ENCODE data around the gene GALNT3.

Gene GALNT3

GRCh38 chr2:165793779-165794535 is at the start of gene GALNT3:
Gene GALNT3, minus strand, starts transcription at chr2:165794247. Its CDS starts 23,547 bp downstream, at chr2:165770700.
- peaks cover 25% of the 10 kb centered on the region for H3K36me3 ChIP-seq (ENCODE audit: control insufficient read depth, insufficient read depth, low read length)
- peak within 1 kb of the TSS; percentile 34 for H3K27ac ChIP-seq (ENCODE audit: low read depth, low read length)
- peak within 1 kb of the TSS; percentile 77 for H3K9ac ChIP-seq (ENCODE audit: low read depth, low read length)
- peaks cover 73% of the 10 kb centered on the region for H3K4me1 ChIP-seq (ENCODE audit: control insufficient read depth, insufficient read depth, low read length)
- H3K9me3 ChIP-seq (ENCODE audit: control insufficient read depth, insufficient read depth, low read length), result no peaks in the 10 kb centered on the region
- no peaks in the 10 kb centered on the region for H3K27me3 ChIP-seq (ENCODE audit: control insufficient read depth, insufficient read depth, low read length)
- H3K4me3 ChIP-seq (ENCODE audit: low read depth, low read length), result peak within 1 kb of the TSS; percentile 84

- no peak overlapping the region for H3K27ac ChIP-seq (ENCODE audit: low read depth, low read length)
- H3K4me1 ChIP-seq (ENCODE audit: control insufficient read depth, insufficient read depth, low read length), result peaks cover 51% of the 10 kb centered on the region
- H3K27me3 ChIP-seq (ENCODE audit: control insufficient read depth, insufficient read depth, low read length), result no peaks in the 10 kb centered on the region
- no peak overlapping the region for H3K4me3 ChIP-seq (ENCODE audit: low read depth, low read length)
- no peak overlapping the region for H3K9ac ChIP-seq (ENCODE audit: low read depth, low read length)
- no peaks in the 10 kb centered on the region for H3K36me3 ChIP-seq (ENCODE audit: control insufficient read depth, insufficient read depth, low read length)
- no peaks in the 10 kb centered on the region for H3K9me3 ChIP-seq (ENCODE audit: control insufficient read depth, insufficient read depth, low read length)
Observed at GRCh38 chr2:165843351-165843750, 49.3 kb upstream of the GALNT3 start.

DNA sequence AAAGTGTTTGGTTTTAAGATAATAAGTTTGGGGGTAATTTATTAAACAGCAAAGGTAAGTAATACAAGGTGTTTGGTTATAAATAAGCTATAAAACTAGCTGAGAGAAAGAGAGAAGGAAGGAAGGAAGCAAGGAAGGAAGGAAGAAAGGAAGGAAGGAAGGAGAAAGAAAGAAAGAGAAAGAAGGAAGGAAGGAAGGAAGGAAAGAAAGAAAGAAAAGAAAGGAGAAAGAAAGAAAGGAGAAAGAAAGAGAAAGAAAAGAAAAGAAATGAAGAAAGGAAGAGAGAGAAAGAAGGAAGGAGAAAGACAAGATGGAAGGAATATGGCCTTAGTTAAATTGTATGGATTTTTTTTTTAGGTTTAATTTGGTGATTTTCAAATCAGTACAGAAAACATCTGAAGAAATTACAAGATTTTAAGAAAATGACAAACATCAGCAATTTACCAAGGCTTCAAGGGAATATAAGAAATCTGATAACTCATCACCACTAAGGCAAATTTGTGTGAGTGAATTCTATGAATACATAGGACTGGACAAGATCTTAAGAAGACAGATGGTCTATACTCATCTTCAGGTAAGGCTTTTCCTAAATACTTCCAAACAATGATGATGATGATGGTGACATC is 46.4 kb upstream of the GALNT3 start:
- Histone ChIP-seq H3K27me3 (ENCODE audit: control insufficient read depth, insufficient read depth, low read length) (no peaks in the 10 kb centered on the region), H3K36me3 (ENCODE audit: control insufficient read depth, insufficient read depth, low read length) (no peaks in the 10 kb centered on the region), H3K27ac (ENCODE audit: low read depth, low read length) (no peak overlapping the region), H3K4me3 (ENCODE audit: low read depth, low read length) (no peak overlapping the region), H3K9ac (ENCODE audit: low read depth, low read length) (no peak overlapping the region), H3K4me1 (ENCODE audit: control insufficient read depth, insufficient read depth, low read length) (peaks cover 36% of the 10 kb centered on the region), H3K9me3 (ENCODE audit: control insufficient read depth, insufficient read depth, low read length) (no peaks in the 10 kb centered on the region)

- Histone ChIP-seq H3K27me3 (ENCODE audit: control insufficient read depth, insufficient read depth, low read length) (no peaks in the 10 kb centered on the region), H3K27ac (ENCODE audit: low read depth, low read length) (no peak overlapping the region), H3K9ac (ENCODE audit: low read depth, low read length) (no peak overlapping the region), H3K36me3 (ENCODE audit: control insufficient read depth, insufficient read depth, low read length) (no peaks in the 10 kb centered on the region), H3K4me3 (ENCODE audit: low read depth, low read length) (no peak overlapping the region), H3K4me1 (ENCODE audit: control insufficient read depth, insufficient read depth, low read length) (peaks cover 28% of the 10 kb centered on the region), H3K9me3 (ENCODE audit: control insufficient read depth, insufficient read depth, low read length) (no peaks in the 10 kb centered on the region)
Observed at GRCh38 chr2:165839610-165840009, 45.6 kb upstream of the GALNT3 start.

- Histone ChIP-seq H3K27me3 (ENCODE audit: control insufficient read depth, insufficient read depth, low read length) (no peaks in the 10 kb centered on the region), H3K9me3 (ENCODE audit: control insufficient read depth, insufficient read depth, low read length) (no peaks in the 10 kb centered on the region), H3K4me3 (ENCODE audit: low read depth, low read length) (no peak overlapping the region), H3K36me3 (ENCODE audit: control insufficient read depth, insufficient read depth, low read length) (no peaks in the 10 kb centered on the region), H3K27ac (ENCODE audit: low read depth, low read length) (no peak overlapping the region), H3K9ac (ENCODE audit: low read depth, low read length) (no peak overlapping the region), H3K4me1 (ENCODE audit: control insufficient read depth, insufficient read depth, low read length) (peaks cover 5% of the 10 kb centered on the region; the same call in 1 of the 2 replicates)
Observed at GRCh38 chr2:165837122-165837521, 43.1 kb upstream of the GALNT3 start.

- no peaks in the 10 kb centered on the region for H3K36me3 ChIP-seq (ENCODE audit: control insufficient read depth, insufficient read depth, low read length)
- H3K9me3 ChIP-seq (ENCODE audit: control insufficient read depth, insufficient read depth, low read length), result no peaks in the 10 kb centered on the region
- H3K4me1 ChIP-seq (ENCODE audit: control insufficient read depth, insufficient read depth, low read length), result 0 out of 2 replicates have a peak, but pooled peaks cover 3% of the 10 kb centered on the region
- H3K4me3 ChIP-seq (ENCODE audit: low read depth, low read length), result no peak overlapping the region
- no peak overlapping the region for H3K27ac ChIP-seq (ENCODE audit: low read depth, low read length)
- no peaks in the 10 kb centered on the region for H3K27me3 ChIP-seq (ENCODE audit: control insufficient read depth, insufficient read depth, low read length)
- H3K9ac ChIP-seq (ENCODE audit: low read depth, low read length), result no peak overlapping the region
Observed at GRCh38 chr2:165835363-165835762, 41.3 kb upstream of the GALNT3 start.

GRCh38 chr2:165833156-165833555 is 39.1 kb upstream of the GALNT3 start:
- Histone ChIP-seq H3K27me3 (ENCODE audit: control insufficient read depth, insufficient read depth, low read length) (no peaks in the 10 kb centered on the region), H3K4me3 (ENCODE audit: low read depth, low read length) (no peak overlapping the region), H3K4me1 (ENCODE audit: control insufficient read depth, insufficient read depth, low read length) (no peaks in the 10 kb centered on the region), H3K9ac (ENCODE audit: low read depth, low read length) (no peak overlapping the region), H3K9me3 (ENCODE audit: control insufficient read depth, insufficient read depth, low read length) (no peaks in the 10 kb centered on the region), H3K36me3 (ENCODE audit: control insufficient read depth, insufficient read depth, low read length) (no peaks in the 10 kb centered on the region), H3K27ac (ENCODE audit: low read depth, low read length) (no peak overlapping the region)

DNA sequence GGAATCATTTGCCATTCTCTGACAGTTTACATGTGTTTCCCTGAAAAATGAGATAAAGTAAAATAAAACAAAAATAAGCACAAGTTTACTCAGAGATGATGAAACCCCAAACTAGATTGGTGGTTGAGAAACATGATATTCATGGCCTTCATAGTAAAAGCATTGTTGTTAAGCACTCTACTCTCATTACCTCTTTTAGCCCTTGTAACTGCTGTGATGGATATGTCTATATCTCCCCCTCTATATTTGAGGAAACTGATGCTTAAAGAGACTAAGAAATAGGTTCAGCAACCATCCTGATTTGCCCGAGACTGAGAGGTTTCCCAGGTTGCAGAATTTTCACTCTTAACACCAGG is 33.9 kb upstream of the GALNT3 start:
- Histone ChIP-seq H3K4me1 (ENCODE audit: control insufficient read depth, insufficient read depth, low read length) (no peaks in the 10 kb centered on the region), H3K36me3 (ENCODE audit: control insufficient read depth, insufficient read depth, low read length) (no peaks in the 10 kb centered on the region), H3K27me3 (ENCODE audit: control insufficient read depth, insufficient read depth, low read length) (no peaks in the 10 kb centered on the region), H3K27ac (ENCODE audit: low read depth, low read length) (no peak overlapping the region), H3K9ac (ENCODE audit: low read depth, low read length) (no peak overlapping the region), H3K4me3 (ENCODE audit: low read depth, low read length) (no peak overlapping the region), H3K9me3 (ENCODE audit: control insufficient read depth, insufficient read depth, low read length) (no peaks in the 10 kb centered on the region)

DNA sequence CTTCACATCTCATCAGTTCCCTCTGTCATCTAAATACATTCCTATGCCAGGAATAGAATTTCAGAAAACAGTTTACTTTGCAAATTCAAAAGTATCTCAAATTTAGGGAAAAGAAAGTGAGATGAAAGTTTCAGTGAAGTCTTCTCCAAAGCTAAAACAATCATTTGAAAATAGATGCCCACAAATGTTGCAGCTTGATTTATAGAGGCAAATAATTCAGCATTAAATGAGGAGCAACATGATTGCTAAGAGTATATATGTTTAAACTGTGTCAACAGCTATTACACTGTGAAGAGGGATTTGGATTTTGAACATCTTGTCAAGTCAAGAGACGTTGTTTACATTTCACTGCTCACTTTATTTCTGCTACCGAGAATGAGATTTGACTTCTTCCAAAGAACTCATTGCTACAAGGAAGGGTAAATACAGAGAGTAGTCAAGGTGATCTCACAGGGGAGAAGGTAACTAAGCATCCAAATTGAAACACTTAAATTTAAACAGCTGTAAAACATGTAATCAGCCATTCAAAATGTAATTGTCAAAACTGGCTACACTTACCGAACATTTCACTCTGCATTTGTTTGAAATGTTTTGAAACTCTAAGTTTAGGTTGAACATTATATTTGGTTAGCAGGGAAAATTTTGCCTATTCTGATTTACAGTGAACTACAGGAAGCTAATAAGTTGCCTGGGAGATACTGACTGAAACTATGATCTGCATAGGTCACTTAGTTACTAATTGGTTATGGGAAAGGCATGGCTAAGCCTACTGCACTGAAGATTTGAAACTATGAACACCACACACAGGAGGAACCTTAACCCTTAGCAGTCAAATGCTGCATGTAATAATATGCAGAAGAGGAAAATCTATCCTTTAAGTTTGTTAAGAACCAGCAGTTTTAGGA is 33.2 kb upstream of the GALNT3 start:
- H3K4me1 ChIP-seq (ENCODE audit: control insufficient read depth, insufficient read depth, low read length), result no peaks in the 10 kb centered on the region
- no peaks in the 10 kb centered on the region for H3K27me3 ChIP-seq (ENCODE audit: control insufficient read depth, insufficient read depth, low read length)
- H3K4me3 ChIP-seq (ENCODE audit: low read depth, low read length), result no peak overlapping the region
- no peak overlapping the region for H3K9ac ChIP-seq (ENCODE audit: low read depth, low read length)
- no peaks in the 10 kb centered on the region for H3K9me3 ChIP-seq (ENCODE audit: control insufficient read depth, insufficient read depth, low read length)
- H3K27ac ChIP-seq (ENCODE audit: low read depth, low read length), result no peak overlapping the region
- H3K36me3 ChIP-seq (ENCODE audit: control insufficient read depth, insufficient read depth, low read length), result no peaks in the 10 kb centered on the region

GRCh38 chr2:165825041-165825440 is 31.0 kb upstream of the GALNT3 start:
- H3K27ac ChIP-seq (ENCODE audit: low read depth, low read length), result no peak overlapping the region
- peaks cover 9% of the 10 kb centered on the region for H3K4me1 ChIP-seq (ENCODE audit: control insufficient read depth, insufficient read depth, low read length)
- no peaks in the 10 kb centered on the region for H3K9me3 ChIP-seq (ENCODE audit: control insufficient read depth, insufficient read depth, low read length)
- no peaks in the 10 kb centered on the region for H3K27me3 ChIP-seq (ENCODE audit: control insufficient read depth, insufficient read depth, low read length)
- no peak overlapping the region for H3K9ac ChIP-seq (ENCODE audit: low read depth, low read length)
- H3K4me3 ChIP-seq (ENCODE audit: low read depth, low read length), result no peak overlapping the region
- no peaks in the 10 kb centered on the region for H3K36me3 ChIP-seq (ENCODE audit: control insufficient read depth, insufficient read depth, low read length)

DNA sequence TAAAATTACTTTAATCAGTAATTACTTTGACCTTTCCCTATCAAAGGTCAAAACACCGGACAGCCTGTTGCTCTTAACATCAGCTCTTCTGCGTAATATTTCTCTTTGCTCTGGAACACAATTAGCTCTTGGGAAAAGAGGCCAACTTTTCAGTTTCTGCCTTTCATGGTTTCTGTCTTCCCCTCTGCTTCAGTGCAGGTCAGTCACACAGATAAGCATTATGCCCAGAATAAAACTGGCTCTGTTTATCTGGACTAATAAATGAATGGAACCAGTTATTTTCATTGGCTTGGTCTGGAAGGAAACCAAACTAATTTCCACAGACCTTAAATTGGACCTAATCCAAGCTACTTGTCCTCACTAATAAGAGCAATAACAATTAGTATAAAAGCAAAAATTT is 26.2 kb upstream of the GALNT3 start:
- no peaks in the 10 kb centered on the region for H3K36me3 ChIP-seq (ENCODE audit: control insufficient read depth, insufficient read depth, low read length)
- no peak overlapping the region for H3K9ac ChIP-seq (ENCODE audit: low read depth, low read length)
- H3K27ac ChIP-seq (ENCODE audit: low read depth, low read length), result no peak overlapping the region
- no peaks in the 10 kb centered on the region for H3K9me3 ChIP-seq (ENCODE audit: control insufficient read depth, insufficient read depth, low read length)
- no peaks in the 10 kb centered on the region for H3K27me3 ChIP-seq (ENCODE audit: control insufficient read depth, insufficient read depth, low read length)
- no peak overlapping the region for H3K4me3 ChIP-seq (ENCODE audit: low read depth, low read length)
- H3K4me1 ChIP-seq (ENCODE audit: control insufficient read depth, insufficient read depth, low read length), result peaks cover 19% of the 10 kb centered on the region
